Uterus (tissue), 4 donors: ENCODE data around the gene GRK3. TPM values are rescaled to one million over a fixed set of nuclear protein-coding genes. Genes with fewer than 3 reads are reported as not detected.

Experiments
- DNase-seq, 2 donors: peaks; one replicate each; pipeline ENCODE4 v3.0.0-alpha.2; 2019 to 2020
- H3K27ac ChIP-seq, 2 donors: fragments of 200-600 bp; sonication (generic); 1 replicate in 1 of 2; 2 replicates in 1 of 2; pipeline ENCODE4 v1.5.1; 2016 to 2018
- H3K27me3 ChIP-seq, 2 donors: fragments of 200-600 bp; sonication (generic); one replicate each; pipeline ENCODE4 v1.5.1; 2018 to 2019; ENCODE audit warnings: control low read depth in 1 of 2
- H3K36me3 ChIP-seq, 2 donors: fragments of 200-600 bp; sonication (generic); one replicate each; pipeline ENCODE4 v1.5.1; 2019; ENCODE audit warnings: control low read depth in 1 of 2
- H3K4me1 ChIP-seq, 2 donors: fragments of 200-600 bp; sonication (generic); one replicate each; pipeline ENCODE4 v1.5.1; 2018 to 2019; ENCODE audit warnings: control low read depth in 1 of 2
- H3K4me3 ChIP-seq, 2 donors: fragments of 200-600 bp; sonication (generic); 1 replicate in 1 of 2; 2 replicates in 1 of 2; pipeline ENCODE4 v1.5.1; 2018 to 2019; ENCODE audit warnings: mild to moderate bottlenecking in 1 of 2
- H3K9me3 ChIP-seq, 2 donors: fragments of 200-600 bp; sonication (generic); one replicate each; pipeline ENCODE4 v1.5.1; 2019; ENCODE audit warnings: control low read depth in 1 of 2
- CTCF ChIP-seq, 4 experiments: fragments of 200-600 bp in 2 of 4; fragments of 450-650 bp in 2 of 4; sonication (generic) in 2 of 4; IDR thresholded peaks; one replicate each; pipeline ENCODE4 v1.5.1; 2016 to 2019; ENCODE audit warnings: antibody characterized with exemption in 4 of 4, mild to moderate bottlenecking in 2 of 4, moderate library complexity in 1 of 4
- POLR2A ChIP-seq, 2 donors: fragments of 450-650 bp; IDR thresholded peaks; one replicate each; pipeline ENCODE4 v1.6.1; 2016; ENCODE audit warnings: antibody characterized with exemption in 2 of 2, mild to moderate bottlenecking in 1 of 2, moderate library complexity in 1 of 2
- intact Hi-C: fragments of 100-400 bp; cut with DNase I; formaldehyde crosslinking; loops from one replicate; pipeline ENCODE4 v1.15.1; 2023; ENCODE audit warnings: low total_unique reads
- total RNA-seq, 4 donors: library from RNA; depleted of rRNA in 3 of 4; stranded (reverse); fragments of >200 nt in 3 of 4; gene quantifications; one replicate each; pipeline versions ENCODE4 v1.1.0 to v1.2.4, GENCODE V29; 2014 to 2023
- donor health status: DM: yes; HTN: yes; CAD: no.

The GRK3 gene
- total RNA-seq, 4 donors from 2014 or later = 1.3 to 15.8 (median 8.9) TPM

GRCh38 chr22:25764270-25765015 is 200.0 kb downstream of the GRK3 start:
- no peaks in the 10 kb centered on the region for H3K36me3 ChIP-seq
- TF ChIP-seq CTCF (IDR thresholded peaks at IDR 0.05) (no peak), POLR2A (IDR thresholded peaks at IDR 0.05) (no peak)
- no peaks in the 10 kb centered on the region for H3K27me3 ChIP-seq
- intact Hi-C loops = no loop called here
- H3K27ac ChIP-seq = no peak overlapping the region
- no peaks in the 10 kb centered on the region for H3K9me3 ChIP-seq
- DNase-seq = no peak
- H3K4me1 ChIP-seq = no peaks in the 10 kb centered on the region
- H3K4me3 ChIP-seq = no peak overlapping the region

- intact Hi-C loops = no loop called here
- Histone ChIP-seq H3K9me3 (no peaks in the 10 kb centered on the region), H3K36me3 (no peaks in the 10 kb centered on the region), H3K4me1 (no peaks in the 10 kb centered on the region), H3K27me3 (no peaks in the 10 kb centered on the region), H3K27ac (no peak overlapping the region), H3K4me3 (no peak overlapping the region)
- TF ChIP-seq CTCF (IDR thresholded peaks at IDR 0.05) = no peak
- TF ChIP-seq POLR2A (IDR thresholded peaks at IDR 0.05) = no peak
- no peak for DNase-seq
Observed at GRCh38 chr22:25765016-25765367, 200.5 kb downstream of the GRK3 start.

- Histone ChIP-seq H3K4me3 (no peak overlapping the region), H3K36me3 (no peaks in the 10 kb centered on the region), H3K4me1 (no peaks in the 10 kb centered on the region), H3K27ac (no peak overlapping the region), H3K27me3 (no peaks in the 10 kb centered on the region), H3K9me3 (no peaks in the 10 kb centered on the region)
- TF ChIP-seq POLR2A (IDR thresholded peaks at IDR 0.05) = no peak
- TF ChIP-seq CTCF (IDR thresholded peaks at IDR 0.05) = no peak
- no peak for DNase-seq
- intact Hi-C loops = no loop called here
Observed at GRCh38 chr22:25765801-25766200, 201.3 kb downstream of the GRK3 start.

- Histone ChIP-seq H3K9me3 (no peaks in the 10 kb centered on the region), H3K4me3 (no peak overlapping the region), H3K36me3 (no peaks in the 10 kb centered on the region), H3K27ac (no peak overlapping the region), H3K27me3 (no peaks in the 10 kb centered on the region), H3K4me1 (no peaks in the 10 kb centered on the region)
- intact Hi-C loops = no loop called here
- DNase-seq = no peak
- TF ChIP-seq POLR2A (IDR thresholded peaks at IDR 0.05) (no peak), CTCF (IDR thresholded peaks at IDR 0.05) (no peak)
Observed at GRCh38 chr22:25766418-25766817, 201.9 kb downstream of the GRK3 start.

GRCh38 chr22:25770333-25770732 is 205.9 kb downstream of the GRK3 start:
- intact Hi-C loops = no loop called here
- Histone ChIP-seq H3K36me3 (no peaks in the 10 kb centered on the region), H3K27me3 (no peaks in the 10 kb centered on the region), H3K27ac (no peak overlapping the region), H3K4me1 (no peaks in the 10 kb centered on the region), H3K4me3 (no peak overlapping the region), H3K9me3 (no peaks in the 10 kb centered on the region)
- no peak for DNase-seq
- TF ChIP-seq CTCF (IDR thresholded peaks at IDR 0.05) (no peak), POLR2A (IDR thresholded peaks at IDR 0.05) (no peak)
